NCI-H345 treated with DMSO at 0.1 percent for 48 hours (cell line): Measurements from ENCODE around the gene TIMM9.
A peak's percentile ranks its signal among the peaks of the same experiment; 100 is the strongest.
"Not testable (repeated sequence)": the region's sequence is repeated elsewhere in the genome, so short reads cannot be mapped to it uniquely, and the experiment has no call there.

Source experiments
- DNase-seq: peaks from one replicate; lab custom pipeline; 2025; ENCODE audit not compliant: unreplicated experiment; lab: John Stamatoyannopoulos, UW

TIMM9 gene, protein sequence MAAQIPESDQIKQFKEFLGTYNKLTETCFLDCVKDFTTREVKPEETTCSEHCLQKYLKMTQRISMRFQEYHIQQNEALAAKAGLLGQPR

GRCh38 chr14:58427281-58428117 lies at the start of gene TIMM9, which contains the start of gene KIAA0586:
Gene TIMM9, minus strand, starts transcription at chr14:58427531. Its CDS starts 15,586 bp downstream, at chr14:58411945.
Gene KIAA0586, plus strand, starts transcription at chr14:58427719. Its CDS starts 546 bp downstream, at chr14:58428265.
- DNase-seq: peak; percentile 97

DNA sequence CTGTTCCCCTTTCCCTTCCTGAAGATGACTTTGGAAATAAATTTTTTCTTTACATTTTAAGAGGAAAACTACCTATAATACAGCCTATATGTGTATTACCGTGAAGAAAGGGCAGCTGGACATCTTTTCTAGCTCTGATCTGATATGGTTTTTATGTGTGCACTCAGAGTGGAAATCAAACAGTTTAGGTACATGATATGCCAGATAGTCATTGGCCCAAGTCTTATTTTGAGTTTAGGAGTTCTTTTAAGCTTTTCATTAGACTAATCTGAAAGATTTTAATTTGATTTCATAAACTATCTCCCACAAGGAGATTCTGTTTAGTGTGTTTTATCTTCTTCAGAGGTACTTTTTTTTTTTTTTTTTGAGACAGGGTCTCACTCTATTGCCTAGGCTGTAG lies 49.0 kb upstream of the TIMM9 start:
- no peak for DNase-seq

GRCh38 chr14:58469309-58469708 lies 42.0 kb upstream of the TIMM9 start:
- no peak for DNase-seq

DNA sequence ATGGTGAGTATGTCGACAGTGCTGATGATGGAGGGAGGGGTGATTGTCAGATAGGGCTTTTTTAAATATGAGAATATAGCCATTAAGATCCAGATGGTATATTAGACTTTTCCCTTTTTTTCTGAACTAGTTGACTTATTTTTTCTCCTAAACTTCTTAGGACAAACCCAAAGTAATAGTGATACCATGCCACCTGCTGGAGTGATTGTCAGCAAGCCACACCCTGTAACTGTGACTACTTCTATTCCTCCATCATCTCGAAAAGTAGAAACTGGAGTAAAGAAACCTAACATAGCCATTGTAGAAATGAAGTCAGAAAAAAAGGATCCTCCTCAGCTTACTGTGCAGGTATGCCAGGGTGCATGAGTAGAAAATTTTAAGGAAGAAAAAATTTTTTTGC lies 40.2 kb upstream of the TIMM9 start:
- DNase-seq: no peak

DNA sequence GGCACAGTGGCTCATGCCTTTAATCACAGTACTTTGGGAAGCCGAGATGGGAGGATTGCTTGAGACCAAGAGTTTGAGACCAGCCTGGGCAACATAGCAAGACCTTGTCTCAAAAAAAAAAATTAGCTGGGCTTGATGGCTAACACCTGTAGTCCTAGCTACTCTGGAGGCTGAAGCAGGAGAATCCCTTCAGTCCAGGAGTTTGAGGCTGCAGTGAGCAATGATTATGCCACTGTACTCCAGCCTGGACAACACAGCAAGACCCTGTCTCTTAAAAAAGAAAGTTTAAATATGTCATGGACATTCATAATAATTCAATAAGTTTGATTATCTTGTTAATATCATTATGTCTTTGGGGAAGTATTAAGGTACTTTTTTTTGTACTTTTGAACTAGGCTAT lies 39.1 kb upstream of the TIMM9 start:
- no peak for DNase-seq

GRCh38 chr14:58465421-58465820 lies 38.1 kb upstream of the TIMM9 start:
- DNase-seq: no peak

DNA sequence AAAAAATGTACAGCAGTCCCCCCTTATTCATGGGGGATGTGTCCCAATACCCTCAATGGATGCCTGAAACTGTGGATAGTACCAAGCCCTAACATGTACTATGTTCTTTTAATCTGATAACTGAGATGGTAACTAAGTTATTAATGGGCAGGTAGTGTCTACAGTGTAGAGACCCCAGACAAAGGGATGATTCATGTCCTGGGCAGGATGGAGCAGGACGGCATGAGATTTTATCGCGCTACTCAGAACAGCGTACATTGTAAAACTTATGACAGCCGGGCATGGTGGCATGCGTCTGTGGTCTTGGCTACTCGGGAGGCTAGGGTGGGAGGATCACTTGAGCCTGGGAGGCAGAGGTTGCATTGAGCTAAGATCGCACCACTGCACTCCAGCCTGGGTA lies 37.3 kb upstream of the TIMM9 start:
- no peak for DNase-seq

- no peak for DNase-seq
Measured at GRCh38 chr14:58463147-58463546, 35.8 kb upstream of the TIMM9 start.

DNA sequence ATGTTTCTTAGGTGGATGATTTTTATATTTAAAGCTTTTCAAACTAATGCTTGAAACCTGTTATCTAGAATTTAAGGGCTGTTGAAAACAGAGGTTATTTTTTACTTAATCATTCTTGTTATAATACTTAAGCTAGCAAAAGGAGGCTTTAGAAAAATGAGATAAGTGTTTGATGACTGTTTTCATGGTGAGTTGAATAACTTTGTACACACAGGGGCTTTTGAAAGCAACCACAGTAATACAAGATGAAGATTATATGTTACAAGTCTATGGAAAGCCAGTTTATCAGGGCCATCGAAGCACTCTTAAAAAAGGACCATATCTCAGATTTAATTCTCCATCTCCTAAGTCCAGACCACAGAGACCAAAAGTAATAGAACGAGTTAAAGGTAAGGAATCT lies 33.4 kb upstream of the TIMM9 start:
- DNase-seq: no peak

DNA sequence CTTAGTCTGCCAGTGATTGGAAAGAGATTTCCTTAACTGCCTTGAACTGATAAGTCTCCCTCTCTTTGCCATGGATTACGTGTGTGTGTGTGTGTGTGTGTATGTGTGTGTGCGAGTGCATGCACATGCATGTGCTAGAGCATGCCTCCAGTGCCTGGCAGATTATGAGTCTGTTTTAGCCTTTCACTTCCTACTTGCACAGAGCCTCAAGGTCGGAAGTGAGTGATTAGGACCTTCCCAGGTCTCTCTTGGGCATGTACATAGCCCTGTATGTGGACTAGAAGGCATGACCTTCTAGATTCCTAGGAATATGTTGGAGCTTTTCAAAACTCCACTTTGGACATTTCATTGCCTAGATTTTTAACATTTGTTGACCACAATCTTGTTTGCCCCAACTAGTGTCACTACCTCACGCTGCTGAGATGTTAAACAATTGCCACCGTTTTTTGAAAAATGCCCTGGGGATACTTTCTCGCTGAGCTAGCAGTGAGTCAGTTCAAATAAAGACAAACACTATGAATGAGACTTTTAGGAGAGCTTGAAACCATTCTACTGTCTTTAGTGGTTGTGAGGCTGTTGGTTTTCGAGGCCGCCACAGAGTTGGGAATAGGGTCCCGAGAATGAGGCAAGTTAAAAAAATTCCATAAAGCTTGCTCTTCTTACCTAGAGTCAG lies 28.4 kb upstream of the TIMM9 start:
- DNase-seq: no peak

GRCh38 chr14:58444627-58445026 lies 17.3 kb upstream of the TIMM9 start:
- DNase-seq: no peak

DNA sequence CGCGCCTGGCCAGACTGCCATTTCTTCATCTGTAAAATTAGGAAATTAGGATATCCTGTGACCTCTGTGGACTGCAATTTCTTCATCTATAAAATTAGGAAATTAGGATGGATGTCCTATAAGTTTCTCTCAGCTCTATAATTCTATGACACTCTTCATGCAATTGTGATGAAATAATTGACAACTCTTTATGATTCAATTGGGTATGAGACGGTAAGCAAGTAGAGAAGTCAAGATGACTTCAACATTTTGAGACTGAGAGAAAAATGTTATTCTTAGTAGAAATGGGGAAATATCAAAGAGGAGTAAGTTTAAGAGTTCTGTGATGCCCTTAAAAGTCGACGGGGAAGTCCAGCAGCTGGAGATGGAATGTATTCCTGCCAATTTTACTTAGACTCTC lies 12.1 kb upstream of the TIMM9 start:
- no peak for DNase-seq

DNA sequence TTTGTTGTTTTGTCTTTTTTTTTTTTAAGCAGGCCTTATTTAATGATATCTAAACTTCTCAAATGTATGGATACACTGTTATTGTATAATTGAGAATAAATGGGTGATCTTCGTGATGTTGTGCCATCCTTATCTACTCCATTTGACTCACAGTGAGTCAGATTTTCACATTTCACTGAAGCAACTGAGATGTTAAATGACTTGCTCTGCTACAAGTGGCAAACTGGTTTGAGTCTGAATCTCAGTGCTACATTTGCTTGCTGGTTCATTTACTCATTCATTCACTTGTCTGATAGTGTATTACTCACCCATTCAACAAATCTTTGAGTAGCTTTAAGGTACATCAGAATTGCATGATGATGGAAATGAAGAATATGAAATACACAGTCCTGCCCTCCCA lies 2.8 kb upstream of the TIMM9 start:
- no peak for DNase-seq

GRCh38 chr14:58428118-58428683 lies 870 bp upstream of the TIMM9 start:
- DNase-seq: peak; percentile 47

GRCh38 chr14:58426670-58427280 lies 556 bp downstream of the TIMM9 start:
- DNase-seq: peak; percentile 80

DNA sequence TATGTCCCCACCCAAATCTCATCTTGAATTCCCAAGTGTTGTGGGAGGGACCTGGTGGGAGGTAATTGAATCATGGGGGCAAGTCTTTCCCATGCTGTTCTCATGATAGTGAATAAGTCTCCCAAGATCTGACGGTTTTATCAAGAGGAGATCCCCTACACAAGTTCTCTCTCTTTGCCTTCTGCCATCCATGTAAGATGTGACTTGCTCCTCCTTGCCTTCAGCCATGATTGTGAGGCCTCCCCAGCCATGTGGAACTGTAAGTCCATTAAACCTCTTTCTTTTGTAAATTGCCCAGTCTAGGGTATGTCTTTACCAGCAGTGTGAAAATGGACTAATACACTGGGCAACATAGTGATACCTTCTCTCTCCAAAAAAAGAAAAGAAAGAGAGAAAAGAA lies 10.4 kb downstream of the TIMM9 start:
- DNase-seq: not testable (repeated sequence)

- no peak for DNase-seq
Measured at GRCh38 chr14:58415636-58416547, 11.4 kb downstream of the TIMM9 start.

- no peak for DNase-seq
Measured at GRCh38 chr14:58414845-58415244, 12.5 kb downstream of the TIMM9 start.

DNA sequence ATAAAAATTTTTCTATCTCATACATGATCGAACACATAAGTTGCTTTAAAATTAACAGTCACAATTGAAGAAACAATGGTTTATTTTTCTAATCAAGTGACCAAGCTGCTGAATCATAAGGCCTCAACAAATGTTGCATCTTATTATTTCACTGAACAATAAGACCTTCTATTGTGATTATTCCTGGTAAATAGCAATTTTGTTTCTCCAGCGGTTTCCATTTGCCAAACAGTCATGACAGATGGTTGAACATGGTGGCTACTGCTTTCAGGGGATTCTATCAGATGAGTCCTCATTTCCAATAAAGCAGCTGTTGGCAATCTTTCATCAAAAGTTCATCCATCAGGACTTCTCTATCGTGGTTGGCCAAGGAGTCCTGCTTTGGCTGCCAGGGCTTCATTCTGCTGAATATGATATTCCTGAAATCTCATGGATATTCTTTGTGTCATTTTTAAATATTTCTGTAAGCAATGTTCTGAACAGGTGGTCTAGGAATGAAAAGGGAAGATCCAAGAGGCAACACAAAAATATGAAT lies 18.6 kb downstream of the TIMM9 start:
- no peak for DNase-seq

DNA sequence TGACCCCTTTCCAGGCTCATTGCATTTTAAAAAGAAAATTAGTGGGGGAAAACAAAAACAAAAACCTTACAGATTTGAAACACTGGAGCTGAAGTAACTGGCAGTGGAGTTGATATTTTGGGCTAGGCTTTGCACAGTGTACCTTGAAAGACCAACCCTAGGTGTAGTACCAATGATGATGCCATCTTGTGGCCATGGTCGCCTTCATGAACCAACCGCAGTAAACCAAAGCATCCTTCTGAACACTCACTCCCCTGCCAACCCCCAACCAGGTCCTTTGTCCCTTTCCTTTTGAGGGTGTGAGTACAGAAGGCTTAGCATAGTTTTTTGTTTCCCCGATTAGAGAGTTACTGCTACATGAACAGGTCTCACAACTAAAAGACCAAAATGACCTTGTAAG lies 25.7 kb downstream of the TIMM9 start:
- no peak for DNase-seq
